ENCODE data around the gene WWP2. TPM values are rescaled to one million over a fixed set of nuclear protein-coding genes. Genes with fewer than 3 reads are reported as not detected.

Gene WWP2
- total RNA-seq, 2 experiments from 2014 or later = 30.3 to 43.4 TPM

- H3K36me3 ChIP-seq (ENCODE audit: insufficient read depth, low read length) = peaks cover 27% of the 10 kb centered on the region
- intact Hi-C loops (cut with micrococcal nuclease; ENCODE audit: unreplicated experiment) = no loop called here
- H3K9me3 ChIP-seq (ENCODE audit: low read length) = no peaks in the 10 kb centered on the region
- H3K27ac ChIP-seq (ENCODE audit: low read depth, low read length, poor library complexity, severe bottlenecking) = no peak overlapping the region
- no peaks in the 10 kb centered on the region for H3K4me1 ChIP-seq (ENCODE audit: insufficient read depth, low read length, poor library complexity, severe bottlenecking)
- H3K4me2 ChIP-seq (ENCODE audit: low read length) = no peak overlapping the region
- no peak overlapping the region for H3K4me3 ChIP-seq (ENCODE audit: low read depth, low read length, poor library complexity, severe bottlenecking)
- POLR2A ChIA-PET = interaction anchor here (0.6 kb wide), 1 partner anchor 17 kb away, joined by 3 read pairs; no protein-coding TSS in a partner anchor
- H4K20me1 ChIP-seq (ENCODE audit: insufficient read depth, low read length) = no peaks in the 10 kb centered on the region
- no peaks in the 10 kb centered on the region for H3K79me2 ChIP-seq (ENCODE audit: insufficient read depth, low read depth, low read length)
- H2AFZ ChIP-seq (ENCODE audit: low read length) = no peak overlapping the region
- no peak for TF ChIP-seq CTCF (conservative IDR thresholded peaks at IDR 0.05; ENCODE audit: low read length)
- TF ChIP-seq EZH2phosphoT487 (IDR thresholded peaks at IDR 0.05; ENCODE audit: borderline replicate concordance, low read depth, low read length) = no peak
- CTCF ChIA-PET (ENCODE audit: unreplicated experiment) = no interaction called here
- no peaks in the 10 kb centered on the region for H3K9me2 ChIP-seq (ENCODE audit: insufficient read depth, low read length)
- no TSS peak for BruUV-seq (replicated peaks)
- DNase-seq (ENCODE audit: low spot score) = no peak
Measured at GRCh38 chr16:69793526-69793925, 31.4 kb downstream of the WWP2 start.

- Histone ChIP-seq H3K9me2 (ENCODE audit: insufficient read depth, low read length) (no peaks in the 10 kb centered on the region), H3K4me1 (ENCODE audit: insufficient read depth, low read length, poor library complexity, severe bottlenecking) (no peaks in the 10 kb centered on the region), H3K9me3 (ENCODE audit: low read length) (no peaks in the 10 kb centered on the region), H4K20me1 (ENCODE audit: insufficient read depth, low read length) (no peaks in the 10 kb centered on the region), H3K79me2 (ENCODE audit: insufficient read depth, low read depth, low read length) (no peaks in the 10 kb centered on the region), H3K4me2 (ENCODE audit: low read length) (no peak overlapping the region), H3K4me3 (ENCODE audit: low read depth, low read length, poor library complexity, severe bottlenecking) (no peak overlapping the region), H2AFZ (ENCODE audit: low read length) (no peak overlapping the region), H3K27ac (ENCODE audit: low read depth, low read length, poor library complexity, severe bottlenecking) (no peak overlapping the region), H3K36me3 (ENCODE audit: insufficient read depth, low read length) (peaks cover 31% of the 10 kb centered on the region)
- BruUV-seq (replicated peaks) = no TSS peak
- intact Hi-C loops (cut with micrococcal nuclease; ENCODE audit: unreplicated experiment) = no loop called here
- POLR2A ChIA-PET = no interaction called here
- no peak for DNase-seq (ENCODE audit: low spot score)
- CTCF ChIA-PET (ENCODE audit: unreplicated experiment) = no interaction called here
- TF ChIP-seq CTCF (conservative IDR thresholded peaks at IDR 0.05; ENCODE audit: low read length) = no peak
- no peak for TF ChIP-seq EZH2phosphoT487 (IDR thresholded peaks at IDR 0.05; ENCODE audit: borderline replicate concordance, low read depth, low read length)
Measured at GRCh38 chr16:69794486-69794885, 32.4 kb downstream of the WWP2 start.

DNA sequence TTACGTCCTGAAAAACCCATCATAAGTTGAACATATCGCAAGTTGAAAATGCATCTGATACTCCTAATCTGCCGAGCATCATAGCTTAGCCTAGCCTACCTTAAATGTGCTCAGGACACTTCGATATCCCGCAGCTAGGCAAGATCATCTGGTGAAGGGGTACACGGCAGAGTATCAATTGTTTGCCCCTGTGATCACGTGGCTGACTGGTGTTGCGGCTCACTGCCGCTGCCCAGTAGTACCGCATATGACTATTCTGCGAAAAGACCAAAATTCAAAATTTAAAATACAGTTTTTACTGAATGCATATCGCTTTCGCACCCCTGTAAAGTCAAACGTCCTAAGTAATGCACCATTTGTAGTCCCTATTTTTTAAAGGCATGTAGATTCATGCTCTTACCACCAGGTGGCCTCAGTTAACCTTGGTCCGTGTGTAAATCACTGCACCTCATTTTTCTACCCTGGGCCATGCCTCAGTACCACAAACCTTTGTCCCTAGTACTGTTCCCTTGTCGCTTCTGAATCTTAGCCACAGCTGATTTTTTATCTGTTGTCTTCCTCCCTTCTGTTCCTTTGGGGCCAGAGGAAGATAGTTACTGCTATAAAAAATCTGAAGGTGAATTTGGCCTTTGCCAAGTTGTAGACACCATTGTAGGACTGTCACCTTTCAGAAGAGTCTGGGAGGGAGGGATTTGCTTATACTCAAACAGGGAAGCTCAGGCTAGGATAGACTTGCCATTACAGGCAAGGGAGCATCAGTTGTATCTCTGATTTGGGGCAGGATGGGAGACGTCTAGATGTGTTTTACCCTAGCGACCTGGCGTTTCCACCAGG lies 34.4 kb downstream of the WWP2 start:
- BruUV-seq (replicated peaks) = no TSS peak
- H3K79me2 ChIP-seq (ENCODE audit: insufficient read depth, low read depth, low read length) = no peaks in the 10 kb centered on the region
- CTCF ChIA-PET (ENCODE audit: unreplicated experiment) = no interaction called here
- H3K4me2 ChIP-seq (ENCODE audit: low read length) = no peak overlapping the region
- no peak overlapping the region for H3K27ac ChIP-seq (ENCODE audit: low read depth, low read length, poor library complexity, severe bottlenecking)
- H3K9me3 ChIP-seq (ENCODE audit: low read length) = no peaks in the 10 kb centered on the region
- POLR2A ChIA-PET = no interaction called here
- peaks cover 35% of the 10 kb centered on the region for H3K36me3 ChIP-seq (ENCODE audit: insufficient read depth, low read length)
- no peaks in the 10 kb centered on the region for H4K20me1 ChIP-seq (ENCODE audit: insufficient read depth, low read length)
- no peak overlapping the region for H3K4me3 ChIP-seq (ENCODE audit: low read depth, low read length, poor library complexity, severe bottlenecking)
- H2AFZ ChIP-seq (ENCODE audit: low read length) = no peak overlapping the region
- DNase-seq (ENCODE audit: low spot score) = peak; percentile 70
- TF ChIP-seq CTCF (conservative IDR thresholded peaks at IDR 0.05; ENCODE audit: low read length) = peak; percentile 93
- no peak for TF ChIP-seq EZH2phosphoT487 (IDR thresholded peaks at IDR 0.05; ENCODE audit: borderline replicate concordance, low read depth, low read length)
- no peaks in the 10 kb centered on the region for H3K9me2 ChIP-seq (ENCODE audit: insufficient read depth, low read length)
- intact Hi-C loops (cut with micrococcal nuclease; ENCODE audit: unreplicated experiment) = loop anchor here (1.0 kb wide), 1 partner anchor 134 kb away; no protein-coding TSS in a partner anchor
- H3K4me1 ChIP-seq (ENCODE audit: insufficient read depth, low read length, poor library complexity, severe bottlenecking) = no peaks in the 10 kb centered on the region

All from OCI-LY7 (cell line).